Liver (tissue), 9 donors: ENCODE results near the gene ZNF14. TPM values are rescaled to one million over a fixed set of nuclear protein-coding genes. Genes with fewer than 3 reads are reported as not detected.

Experiments used
- DNase-seq: peaks from one replicate; pipeline ENCODE4 v3.0.0-alpha.2; 2017; ENCODE audit warnings: low spot score
- H3K27ac ChIP-seq, 2 donors: one replicate each; pipeline ENCODE4 v1.7.0; 2013; ENCODE audit warnings: inconsistent platforms in 2 of 2, low read length in 2 of 2, control low read depth in 1 of 2, low read depth in 1 of 2, mild to moderate bottlenecking in 1 of 2
- H3K27me3 ChIP-seq, 4 donors: one replicate each; pipeline versions ENCODE4 v1.6.1 to v1.7.0; 2013; ENCODE audit warnings: low read length in 3 of 4, inconsistent platforms in 1 of 4, mild to moderate bottlenecking in 1 of 4, moderate library complexity in 1 of 4; ENCODE audit not compliant: control insufficient read depth in 4 of 4, insufficient read depth in 4 of 4
- H3K36me3 ChIP-seq, 4 donors: one replicate each; pipeline versions ENCODE4 v1.6.1 to v1.7.0; 2013; ENCODE audit warnings: low read length in 3 of 4, mild to moderate bottlenecking in 3 of 4, low read depth in 1 of 4, moderate library complexity in 1 of 4; ENCODE audit not compliant: control insufficient read depth in 4 of 4, insufficient read depth in 3 of 4
- H3K4me1 ChIP-seq, 4 donors: one replicate each; pipeline versions ENCODE4 v1.6.1 to v1.7.0; 2013; ENCODE audit warnings: low read length in 3 of 4, mild to moderate bottlenecking in 3 of 4, moderate library complexity in 1 of 4; ENCODE audit not compliant: control insufficient read depth in 4 of 4, insufficient read depth in 4 of 4
- H3K4me3 ChIP-seq, 3 donors: one replicate each; pipeline versions ENCODE4 v1.6.1 to v1.7.0; 2013; ENCODE audit warnings: low read length in 3 of 3, control low read depth in 1 of 3, low read depth in 1 of 3, mild to moderate bottlenecking in 1 of 3
- H3K9ac ChIP-seq, 2 donors: one replicate each; pipeline ENCODE4 v1.7.0; 2013; ENCODE audit warnings: low read length in 2 of 2, mild to moderate bottlenecking in 2 of 2, moderate library complexity in 2 of 2, control low read depth in 1 of 2, low read depth in 1 of 2
- H3K9me3 ChIP-seq, 4 donors: one replicate each; pipeline versions ENCODE4 v1.6.1 to v1.7.0; 2013; ENCODE audit warnings: low read length in 3 of 4; ENCODE audit not compliant: control insufficient read depth in 4 of 4
- EGR1 ChIP-seq, 2 donors: IDR thresholded peaks; 2 replicates each; pipeline ENCODE4 v1.6.1; 2016 to 2018; ENCODE audit warnings: antibody characterized with exemption in 2 of 2, low read depth in 2 of 2
- FOXA1 ChIP-seq: IDR thresholded peaks from 2 replicates; pipeline ENCODE4 v1.6.1; 2016; ENCODE audit warnings: antibody characterized with exemption
- FOXA2 ChIP-seq: IDR thresholded peaks from 2 replicates; pipeline ENCODE4 v1.6.1; 2016; ENCODE audit warnings: antibody characterized with exemption
- GABPA ChIP-seq, 2 donors: IDR thresholded peaks in 1 of 2; conservative IDR thresholded peaks in 1 of 2; 2 replicates each; pipeline ENCODE4 v1.6.1; 2016; ENCODE audit warnings: antibody characterized with exemption in 2 of 2, mild to moderate bottlenecking in 1 of 2, moderate library complexity in 1 of 2
- HNF4A ChIP-seq, 2 donors: conservative IDR thresholded peaks; 2 replicates each; pipeline ENCODE4 v1.6.1; 2016; ENCODE audit warnings: antibody characterized with exemption in 2 of 2, mild to moderate bottlenecking in 2 of 2
- HNF4G ChIP-seq: IDR thresholded peaks from 2 replicates; pipeline ENCODE4 v1.6.1; 2016; ENCODE audit warnings: antibody characterized with exemption
- JUND ChIP-seq, 2 donors: IDR thresholded peaks; 2 replicates each; pipeline ENCODE4 v1.6.1; 2016; ENCODE audit warnings: antibody characterized with exemption in 2 of 2
- NR2F2 ChIP-seq: IDR thresholded peaks from 2 replicates; pipeline ENCODE4 v1.6.1; 2016; ENCODE audit warnings: antibody characterized with exemption
- RAD21 ChIP-seq, 2 donors: IDR thresholded peaks; 2 replicates each; pipeline ENCODE4 v1.6.1; 2016; ENCODE audit warnings: antibody characterized with exemption in 2 of 2, mild to moderate bottlenecking in 2 of 2
- RXRA ChIP-seq, 2 donors: IDR thresholded peaks; 2 replicates each; pipeline ENCODE4 v1.6.1; 2017 to 2018; ENCODE audit warnings: antibody characterized with exemption in 2 of 2, mild to moderate bottlenecking in 1 of 2
- SP1 ChIP-seq: IDR thresholded peaks from 2 replicates; pipeline ENCODE4 v1.6.1; 2018; ENCODE audit warnings: antibody characterized with exemption, mild to moderate bottlenecking
- TAF1 ChIP-seq: conservative IDR thresholded peaks from 2 replicates; pipeline ENCODE4 v1.6.1; 2016; ENCODE audit warnings: antibody characterized with exemption, mild to moderate bottlenecking
- YY1 ChIP-seq: IDR thresholded peaks from 2 replicates; pipeline ENCODE4 v1.6.1; 2016; ENCODE audit warnings: antibody characterized with exemption, mild to moderate bottlenecking
- WGBS: extraction: QIAGEN DNeasy Blood & Tissue Kit; methylation state at CpG from one replicate; pipeline ENCODE4 v1.1.7; 2013; 5-methylcytosine and 5-hydroxymethylcytosine counted together
- polyA plus RNA-seq, 2 donors: library from polyadenylated mRNA; stranded (reverse) in 1 of 2; unstranded in 1 of 2; fragments of 200-250 nt in 1 of 2; fragments of >200 nt in 1 of 2; fragmentation: Nextera tagmentation in 1 of 2; extraction: Ambion mirVana in 1 of 2; gene quantifications; one replicate each; pipeline versions ENCODE4 v1.2.1 to v1.2.3, GENCODE V29; 2013 to 2015
- total RNA-seq, 2 donors: library from RNA; depleted of rRNA; stranded (reverse); fragments of >200 nt; gene quantifications; one replicate each; pipeline ENCODE4 v1.2.3, GENCODE V29; 2014
- TF ChIP-seq, protein P1 (sequence below): IDR thresholded peaks from 2 replicates; pipeline ENCODE4 v1.6.1; 2016; ENCODE audit warnings: antibody characterized with exemption
- TF ChIP-seq, protein P2 (sequence below): IDR thresholded peaks from 2 replicates; pipeline ENCODE4 v1.6.1; 2016; ENCODE audit warnings: antibody characterized with exemption, mild to moderate bottlenecking
- TF ChIP-seq, protein P3 (sequence below): fragments of 150-350 bp; IDR thresholded peaks from 2 replicates; pipeline ENCODE4 v1.5.1; 2017; ENCODE audit warnings: improper control_type of control experiment, low read depth, low read length; ENCODE audit not compliant: missing input control
- TF ChIP-seq, protein P4 (sequence below): IDR thresholded peaks from 2 replicates; pipeline ENCODE4 v1.6.1; 2016; ENCODE audit warnings: antibody characterized with exemption
- TF ChIP-seq, protein P5 (sequence below): IDR thresholded peaks from 2 replicates; pipeline ENCODE4 v1.6.1; 2016; ENCODE audit warnings: antibody characterized with exemption
- donor health status: healthy.
- donor health status: healthy.
- donor health status: healthy.
- donor health status: healthy.
- donor health status: healthy.

Gene ZNF14
- total and polyA plus RNA-seq, 4 donors, result 0.28 to 2.6 (median 0.90) TPM

DNA sequence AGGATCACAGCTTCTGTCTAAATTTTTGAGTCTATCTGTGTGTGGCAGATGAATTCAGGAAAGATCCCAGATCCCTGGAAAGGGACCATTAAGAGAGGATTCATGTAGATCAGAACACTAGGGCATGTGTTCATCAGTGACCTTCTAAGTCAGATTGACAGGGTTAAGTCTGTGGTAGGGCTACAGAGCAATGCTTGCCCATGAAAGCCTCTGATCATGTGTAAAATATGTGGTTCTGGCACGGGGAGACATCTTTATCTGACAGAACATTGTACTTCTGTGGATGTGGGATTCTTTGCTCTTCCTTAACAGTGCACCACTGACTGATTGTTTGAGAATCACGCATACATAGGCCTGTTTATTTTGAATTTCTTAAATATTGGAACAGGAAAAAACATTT, 45.8 kb upstream of the ZNF14 start (continued):
- TF ChIP-seq HNF4A (conservative IDR thresholded peaks at IDR 0.05) (no peak), FOXA2 (no peak), HNF4G (no peak)
- TF ChIP-seq, protein P1, sequence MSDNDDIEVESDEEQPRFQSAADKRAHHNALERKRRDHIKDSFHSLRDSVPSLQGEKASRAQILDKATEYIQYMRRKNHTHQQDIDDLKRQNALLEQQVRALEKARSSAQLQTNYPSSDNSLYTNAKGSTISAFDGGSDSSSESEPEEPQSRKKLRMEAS, result no peak
- TF ChIP-seq, protein P2, sequence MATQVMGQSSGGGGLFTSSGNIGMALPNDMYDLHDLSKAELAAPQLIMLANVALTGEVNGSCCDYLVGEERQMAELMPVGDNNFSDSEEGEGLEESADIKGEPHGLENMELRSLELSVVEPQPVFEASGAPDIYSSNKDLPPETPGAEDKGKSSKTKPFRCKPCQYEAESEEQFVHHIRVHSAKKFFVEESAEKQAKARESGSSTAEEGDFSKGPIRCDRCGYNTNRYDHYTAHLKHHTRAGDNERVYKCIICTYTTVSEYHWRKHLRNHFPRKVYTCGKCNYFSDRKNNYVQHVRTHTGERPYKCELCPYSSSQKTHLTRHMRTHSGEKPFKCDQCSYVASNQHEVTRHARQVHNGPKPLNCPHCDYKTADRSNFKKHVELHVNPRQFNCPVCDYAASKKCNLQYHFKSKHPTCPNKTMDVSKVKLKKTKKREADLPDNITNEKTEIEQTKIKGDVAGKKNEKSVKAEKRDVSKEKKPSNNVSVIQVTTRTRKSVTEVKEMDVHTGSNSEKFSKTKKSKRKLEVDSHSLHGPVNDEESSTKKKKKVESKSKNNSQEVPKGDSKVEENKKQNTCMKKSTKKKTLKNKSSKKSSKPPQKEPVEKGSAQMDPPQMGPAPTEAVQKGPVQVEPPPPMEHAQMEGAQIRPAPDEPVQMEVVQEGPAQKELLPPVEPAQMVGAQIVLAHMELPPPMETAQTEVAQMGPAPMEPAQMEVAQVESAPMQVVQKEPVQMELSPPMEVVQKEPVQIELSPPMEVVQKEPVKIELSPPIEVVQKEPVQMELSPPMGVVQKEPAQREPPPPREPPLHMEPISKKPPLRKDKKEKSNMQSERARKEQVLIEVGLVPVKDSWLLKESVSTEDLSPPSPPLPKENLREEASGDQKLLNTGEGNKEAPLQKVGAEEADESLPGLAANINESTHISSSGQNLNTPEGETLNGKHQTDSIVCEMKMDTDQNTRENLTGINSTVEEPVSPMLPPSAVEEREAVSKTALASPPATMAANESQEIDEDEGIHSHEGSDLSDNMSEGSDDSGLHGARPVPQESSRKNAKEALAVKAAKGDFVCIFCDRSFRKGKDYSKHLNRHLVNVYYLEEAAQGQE, result no peak

DNA sequence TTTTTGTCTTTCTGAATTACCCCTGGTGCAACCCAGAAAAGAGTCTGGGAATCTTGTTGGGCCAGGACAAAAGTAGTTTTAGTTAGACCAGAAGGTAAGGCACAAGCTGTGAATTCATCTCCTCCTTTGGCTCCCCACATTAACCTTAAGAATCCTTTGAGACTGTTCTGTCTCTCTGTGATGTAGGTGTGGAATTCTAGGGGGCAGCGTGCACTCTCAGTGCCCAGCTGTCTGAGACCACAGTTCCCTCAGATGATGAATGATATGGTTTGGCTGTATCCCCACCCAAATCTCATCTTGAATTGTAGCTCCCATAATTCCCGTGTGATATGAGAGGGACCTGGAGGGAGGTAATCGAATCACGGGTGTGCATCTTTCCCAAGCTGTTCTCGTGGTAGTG, 44.8 kb upstream of the ZNF14 start:
- Histone ChIP-seq H3K27ac (no peak overlapping the region), H3K27me3 (no peaks in the 10 kb centered on the region), H3K4me1 (peaks cover 2 to 22% (median 18%) of the 10 kb centered on the region in 4 donors), H3K36me3 (peaks cover 0 to 4% (median 0%) of the 10 kb centered on the region in 4 donors), H3K4me3 (peak overlapping the region in 1 of 3 donors; percentile 82), H3K9me3 (peaks cover 0 to 3% (median 2%) of the 10 kb centered on the region in 4 donors), H3K9ac (no peak overlapping the region)
- TF ChIP-seq RXRA (IDR thresholded peaks at IDR 0.05) (no peak), GABPA (IDR thresholded peaks at IDR 0.05 in 1 of 2, conservative IDR thresholded peaks at IDR 0.05 in 1 of 2) (no peak), FOXA1 (no peak), HNF4G (no peak), FOXA2 (no peak), RAD21 (IDR thresholded peaks at IDR 0.05) (no peak), HNF4A (conservative IDR thresholded peaks at IDR 0.05) (no peak), SP1 (no peak), EGR1 (IDR thresholded peaks at IDR 0.05; ENCODE audit: low read depth in 2 of 2) (no peak), TAF1 (no peak), YY1 (no peak), NR2F2 (no peak), JUND (IDR thresholded peaks at IDR 0.05) (no peak)
- TF ChIP-seq, protein P2, result no peak
- TF ChIP-seq, protein P3, sequence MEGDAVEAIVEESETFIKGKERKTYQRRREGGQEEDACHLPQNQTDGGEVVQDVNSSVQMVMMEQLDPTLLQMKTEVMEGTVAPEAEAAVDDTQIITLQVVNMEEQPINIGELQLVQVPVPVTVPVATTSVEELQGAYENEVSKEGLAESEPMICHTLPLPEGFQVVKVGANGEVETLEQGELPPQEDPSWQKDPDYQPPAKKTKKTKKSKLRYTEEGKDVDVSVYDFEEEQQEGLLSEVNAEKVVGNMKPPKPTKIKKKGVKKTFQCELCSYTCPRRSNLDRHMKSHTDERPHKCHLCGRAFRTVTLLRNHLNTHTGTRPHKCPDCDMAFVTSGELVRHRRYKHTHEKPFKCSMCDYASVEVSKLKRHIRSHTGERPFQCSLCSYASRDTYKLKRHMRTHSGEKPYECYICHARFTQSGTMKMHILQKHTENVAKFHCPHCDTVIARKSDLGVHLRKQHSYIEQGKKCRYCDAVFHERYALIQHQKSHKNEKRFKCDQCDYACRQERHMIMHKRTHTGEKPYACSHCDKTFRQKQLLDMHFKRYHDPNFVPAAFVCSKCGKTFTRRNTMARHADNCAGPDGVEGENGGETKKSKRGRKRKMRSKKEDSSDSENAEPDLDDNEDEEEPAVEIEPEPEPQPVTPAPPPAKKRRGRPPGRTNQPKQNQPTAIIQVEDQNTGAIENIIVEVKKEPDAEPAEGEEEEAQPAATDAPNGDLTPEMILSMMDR, result no peak
- TF ChIP-seq, protein P4, sequence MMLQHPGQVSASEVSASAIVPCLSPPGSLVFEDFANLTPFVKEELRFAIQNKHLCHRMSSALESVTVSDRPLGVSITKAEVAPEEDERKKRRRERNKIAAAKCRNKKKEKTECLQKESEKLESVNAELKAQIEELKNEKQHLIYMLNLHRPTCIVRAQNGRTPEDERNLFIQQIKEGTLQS, result no peak
- TF ChIP-seq, protein P1, result no peak
- TF ChIP-seq, protein P5, sequence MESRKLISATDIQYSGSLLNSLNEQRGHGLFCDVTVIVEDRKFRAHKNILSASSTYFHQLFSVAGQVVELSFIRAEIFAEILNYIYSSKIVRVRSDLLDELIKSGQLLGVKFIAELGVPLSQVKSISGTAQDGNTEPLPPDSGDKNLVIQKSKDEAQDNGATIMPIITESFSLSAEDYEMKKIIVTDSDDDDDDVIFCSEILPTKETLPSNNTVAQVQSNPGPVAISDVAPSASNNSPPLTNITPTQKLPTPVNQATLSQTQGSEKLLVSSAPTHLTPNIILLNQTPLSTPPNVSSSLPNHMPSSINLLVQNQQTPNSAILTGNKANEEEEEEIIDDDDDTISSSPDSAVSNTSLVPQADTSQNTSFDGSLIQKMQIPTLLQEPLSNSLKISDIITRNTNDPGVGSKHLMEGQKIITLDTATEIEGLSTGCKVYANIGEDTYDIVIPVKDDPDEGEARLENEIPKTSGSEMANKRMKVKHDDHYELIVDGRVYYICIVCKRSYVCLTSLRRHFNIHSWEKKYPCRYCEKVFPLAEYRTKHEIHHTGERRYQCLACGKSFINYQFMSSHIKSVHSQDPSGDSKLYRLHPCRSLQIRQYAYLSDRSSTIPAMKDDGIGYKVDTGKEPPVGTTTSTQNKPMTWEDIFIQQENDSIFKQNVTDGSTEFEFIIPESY, result no peak
- WGBS, result 94% methylated on average over 5 of the region's 5 CpGs
- DNase-seq, result no peak
